Epithelial cell of esophagus (primary cell): ENCODE data around the gene HS3ST4.
A peak's percentile ranks its signal among the peaks of the same experiment; 100 is the strongest.

ENCODE experiments used
- DNase-seq: peaks from one replicate; pipeline ENCODE4 v3.0.0; 2010; ENCODE audit warnings: low read depth
- H3K4me3 ChIP-seq: 2 replicates; pipeline ENCODE4 v1.5.1; 2011; ENCODE audit warnings: mild to moderate bottlenecking, low read length, control low read depth
- TF ChIP-seq, protein P1 (sequence below): IDR thresholded peaks from 2 replicates; pipeline ENCODE4 v1.5.1; 2011; ENCODE audit warnings: low read depth, mild to moderate bottlenecking, low read length, control low read depth, inconsistent platforms; ENCODE audit not compliant: insufficient read depth; ENCODE audit errors: missing control alignments

The HS3ST4 gene

DNA sequence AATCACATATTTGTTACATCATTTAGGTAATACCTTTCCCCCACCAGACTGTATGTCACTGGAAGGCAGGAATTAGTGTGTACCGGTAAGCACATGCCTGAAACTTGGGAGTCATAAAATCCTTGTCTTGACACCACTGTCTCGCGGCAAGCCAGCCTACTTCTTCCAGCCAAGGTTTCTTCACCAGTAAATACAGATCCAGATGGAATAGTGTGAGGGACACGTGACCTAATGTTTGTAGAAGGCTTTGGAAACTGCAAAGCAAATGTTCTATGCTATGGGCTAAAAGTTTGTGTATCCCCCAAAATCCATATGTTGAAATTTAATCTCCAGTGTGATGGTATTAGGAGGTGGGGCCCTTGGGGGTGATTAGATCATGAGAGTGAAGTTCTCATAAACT lies 126.1 kb downstream of the HS3ST4 start:
- TF ChIP-seq, protein P1, sequence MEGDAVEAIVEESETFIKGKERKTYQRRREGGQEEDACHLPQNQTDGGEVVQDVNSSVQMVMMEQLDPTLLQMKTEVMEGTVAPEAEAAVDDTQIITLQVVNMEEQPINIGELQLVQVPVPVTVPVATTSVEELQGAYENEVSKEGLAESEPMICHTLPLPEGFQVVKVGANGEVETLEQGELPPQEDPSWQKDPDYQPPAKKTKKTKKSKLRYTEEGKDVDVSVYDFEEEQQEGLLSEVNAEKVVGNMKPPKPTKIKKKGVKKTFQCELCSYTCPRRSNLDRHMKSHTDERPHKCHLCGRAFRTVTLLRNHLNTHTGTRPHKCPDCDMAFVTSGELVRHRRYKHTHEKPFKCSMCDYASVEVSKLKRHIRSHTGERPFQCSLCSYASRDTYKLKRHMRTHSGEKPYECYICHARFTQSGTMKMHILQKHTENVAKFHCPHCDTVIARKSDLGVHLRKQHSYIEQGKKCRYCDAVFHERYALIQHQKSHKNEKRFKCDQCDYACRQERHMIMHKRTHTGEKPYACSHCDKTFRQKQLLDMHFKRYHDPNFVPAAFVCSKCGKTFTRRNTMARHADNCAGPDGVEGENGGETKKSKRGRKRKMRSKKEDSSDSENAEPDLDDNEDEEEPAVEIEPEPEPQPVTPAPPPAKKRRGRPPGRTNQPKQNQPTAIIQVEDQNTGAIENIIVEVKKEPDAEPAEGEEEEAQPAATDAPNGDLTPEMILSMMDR: no peak
- H3K4me3 ChIP-seq: no peak overlapping the region
- no peak for DNase-seq

DNA sequence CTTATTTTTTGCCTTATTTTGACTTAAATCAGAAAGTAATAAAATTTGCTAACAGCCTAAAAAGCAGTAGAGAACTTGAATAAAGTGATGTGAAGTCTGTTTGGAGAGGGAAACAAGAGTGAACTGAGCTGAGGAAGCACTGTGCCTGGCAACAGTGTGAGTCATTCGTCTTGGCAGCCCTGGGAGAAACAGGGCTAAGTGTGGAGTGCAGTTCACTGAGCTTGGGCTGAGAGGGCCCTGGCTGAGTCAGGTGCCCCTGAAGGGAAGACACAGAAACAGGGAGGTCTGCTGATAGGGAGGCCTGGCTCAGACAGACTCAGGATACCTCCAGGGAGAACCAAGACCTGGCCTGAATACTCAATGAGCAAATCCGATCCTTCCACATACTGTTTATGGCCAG lies 132.1 kb downstream of the HS3ST4 start:
- TF ChIP-seq, protein P1: no peak
- H3K4me3 ChIP-seq: no peak overlapping the region
- peak; percentile 11 for DNase-seq

DNA sequence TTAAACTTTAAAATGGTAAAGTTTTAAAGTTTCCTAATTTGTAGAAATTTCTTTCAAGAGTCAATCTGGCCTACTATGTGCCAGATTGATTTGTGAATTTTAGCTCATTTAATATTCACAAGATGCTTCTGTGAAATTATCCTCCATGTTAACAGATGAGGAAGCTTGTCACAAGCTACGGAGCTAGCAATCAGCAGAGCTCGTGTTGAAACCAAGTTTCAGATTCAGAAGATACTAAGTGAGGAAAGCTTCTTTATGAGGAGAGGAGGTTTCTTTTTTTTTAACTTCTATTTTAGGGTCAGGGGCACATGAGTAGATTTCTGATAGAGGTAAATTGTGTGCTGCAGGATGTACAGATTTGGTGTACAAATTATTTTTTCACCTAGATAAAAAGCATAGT lies 135.9 kb downstream of the HS3ST4 start:
- H3K4me3 ChIP-seq: no peak overlapping the region
- no peak for DNase-seq
- TF ChIP-seq, protein P1: no peak

DNA sequence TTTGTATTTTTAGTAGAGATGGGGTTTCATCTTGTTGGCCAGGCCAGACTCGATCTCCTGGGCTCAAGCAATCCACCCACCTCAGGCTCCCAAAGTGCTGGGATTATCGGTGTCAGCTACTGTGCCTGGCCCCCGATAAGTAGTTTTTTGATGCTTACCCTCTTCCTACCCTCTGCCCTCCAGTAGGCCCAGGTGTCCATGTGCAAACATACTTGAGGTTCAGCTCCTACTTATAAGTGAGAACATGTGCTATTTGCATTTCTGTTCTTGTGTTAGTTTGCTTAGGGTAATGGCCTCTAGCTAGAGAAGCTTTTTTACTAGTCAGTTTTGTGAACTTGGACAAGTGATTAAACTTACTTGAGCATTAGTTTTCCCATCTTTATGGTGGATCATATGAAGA lies 136.8 kb downstream of the HS3ST4 start:
- DNase-seq: no peak
- no peak overlapping the region for H3K4me3 ChIP-seq
- TF ChIP-seq, protein P1: no peak

DNA sequence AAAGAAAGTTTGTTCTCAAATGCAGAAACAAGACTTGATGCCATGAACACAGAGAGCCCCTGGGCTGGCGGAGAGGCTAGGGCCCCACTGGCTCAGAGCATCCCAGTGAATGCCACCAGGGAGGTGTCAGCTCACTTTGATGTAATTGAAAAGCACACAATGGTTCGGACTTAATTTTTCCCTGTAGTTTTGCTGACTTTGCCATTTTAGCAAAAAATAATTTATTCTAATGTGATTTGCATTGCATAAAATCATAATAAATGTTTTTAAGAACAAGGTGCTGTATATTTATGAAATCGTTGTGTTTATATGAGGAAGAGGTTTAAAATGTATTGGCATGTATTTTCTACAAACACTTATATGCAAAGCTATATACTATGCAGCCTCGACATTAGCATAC lies 140.5 kb downstream of the HS3ST4 start:
- no peak for DNase-seq
- H3K4me3 ChIP-seq: no peak overlapping the region
- TF ChIP-seq, protein P1: no peak

DNA sequence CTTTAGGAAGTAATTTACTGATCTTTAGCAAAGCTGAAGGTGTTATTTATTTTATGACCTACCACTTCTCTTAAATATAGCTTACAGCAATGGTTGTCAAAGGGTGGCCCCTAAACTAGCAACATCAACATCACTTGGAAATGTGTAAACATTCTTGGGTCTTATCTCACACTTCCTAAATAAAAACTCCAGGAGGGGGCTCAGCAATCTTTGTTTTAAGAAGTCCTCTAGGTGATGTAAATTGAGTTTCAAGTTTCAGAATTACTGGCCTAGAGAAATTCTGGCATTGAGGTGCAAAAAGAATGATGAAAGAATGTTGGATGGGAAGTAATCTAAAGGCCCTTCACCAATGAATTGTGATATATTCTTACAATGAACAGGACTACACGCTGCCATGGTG lies 142.3 kb downstream of the HS3ST4 start:
- TF ChIP-seq, protein P1: no peak
- DNase-seq: no peak

DNA sequence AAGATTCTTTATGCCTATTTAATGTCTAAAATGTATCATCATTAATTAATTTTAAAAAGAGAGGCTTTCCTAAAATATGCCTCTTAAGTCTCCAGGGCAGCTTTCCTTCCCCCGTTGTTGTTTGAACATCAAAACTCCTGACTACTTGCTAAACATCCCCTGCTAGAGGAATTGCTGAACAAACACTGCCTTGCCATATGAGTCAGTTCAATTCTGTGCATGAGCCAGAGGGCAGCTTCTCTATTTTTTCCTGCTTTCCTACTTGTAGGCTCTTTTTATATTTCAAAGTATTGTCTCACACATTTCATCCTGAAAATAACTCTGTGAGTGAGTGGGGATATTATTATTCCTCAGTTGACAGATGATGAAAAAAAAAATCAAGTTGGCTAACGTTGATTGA lies 143.4 kb downstream of the HS3ST4 start:
- DNase-seq: no peak

More for the DNA sequence above, 142.3 kb downstream of the HS3ST4 start:
- no peak overlapping the region for H3K4me3 ChIP-seq

More for the DNA sequence above, 143.4 kb downstream of the HS3ST4 start:
- TF ChIP-seq, protein P1: no peak
- no peak overlapping the region for H3K4me3 ChIP-seq
